IPS-20b (cell line): ENCODE measurements around the gene GPR37L1.
"Not testable (repeated sequence)": the region's sequence is repeated elsewhere in the genome, so short reads cannot be mapped to it uniquely, and the experiment has no call there.

Experiments used
- H3K27ac ChIP-seq: one replicate; pipeline ENCODE4 v1.5.1; 2013; ENCODE audit warnings: low read length
- H3K27me3 ChIP-seq: 2 replicates; pipeline ENCODE4 v1.6.1; 2013; ENCODE audit warnings: mild to moderate bottlenecking, low read length, inconsistent platforms; ENCODE audit not compliant: insufficient read depth
- H3K36me3 ChIP-seq: 2 replicates; pipeline ENCODE4 v1.6.1; 2013; ENCODE audit warnings: low read depth, mild to moderate bottlenecking, inconsistent platforms, low read length, moderate library complexity; ENCODE audit not compliant: insufficient read depth
- H3K4me1 ChIP-seq: 2 replicates; pipeline ENCODE4 v1.6.1; 2013; ENCODE audit warnings: mild to moderate bottlenecking, control low read depth, inconsistent platforms, low read length, moderate library complexity; ENCODE audit not compliant: insufficient read depth
- H3K4me3 ChIP-seq: 2 replicates; pipeline ENCODE4 v1.5.1; 2013; ENCODE audit warnings: mild to moderate bottlenecking, low read length, inconsistent platforms
- H3K9ac ChIP-seq: 2 replicates; pipeline ENCODE4 v1.6.1; 2013; ENCODE audit warnings: low read depth, mild to moderate bottlenecking, inconsistent platforms, low read length, moderate library complexity
- H3K9me3 ChIP-seq: 2 replicates; pipeline ENCODE4 v1.6.1; 2013; ENCODE audit warnings: mild to moderate bottlenecking, low read depth, low read length, inconsistent platforms; ENCODE audit not compliant: insufficient read depth

Gene GPR37L1

GRCh38 chr1:202129453-202130296 lies 7.0 kb downstream of the GPR37L1 start:
- Histone ChIP-seq H3K36me3 (peaks cover 25% of the 10 kb centered on the region), H3K9me3 (no peaks in the 10 kb centered on the region), H3K4me1 (no peaks in the 10 kb centered on the region), H3K9ac (no peak overlapping the region), H3K4me3 (no peak overlapping the region), H3K27ac (no peak overlapping the region), H3K27me3 (no peaks in the 10 kb centered on the region)

GRCh38 chr1:202130297-202130721 lies 7.6 kb downstream of the GPR37L1 start:
- Histone ChIP-seq H3K36me3 (peaks cover 29% of the 10 kb centered on the region), H3K4me1 (no peaks in the 10 kb centered on the region), H3K27me3 (no peaks in the 10 kb centered on the region), H3K9ac (no peak overlapping the region), H3K4me3 (no peak overlapping the region), H3K9me3 (no peaks in the 10 kb centered on the region), H3K27ac (no peak overlapping the region)

DNA sequence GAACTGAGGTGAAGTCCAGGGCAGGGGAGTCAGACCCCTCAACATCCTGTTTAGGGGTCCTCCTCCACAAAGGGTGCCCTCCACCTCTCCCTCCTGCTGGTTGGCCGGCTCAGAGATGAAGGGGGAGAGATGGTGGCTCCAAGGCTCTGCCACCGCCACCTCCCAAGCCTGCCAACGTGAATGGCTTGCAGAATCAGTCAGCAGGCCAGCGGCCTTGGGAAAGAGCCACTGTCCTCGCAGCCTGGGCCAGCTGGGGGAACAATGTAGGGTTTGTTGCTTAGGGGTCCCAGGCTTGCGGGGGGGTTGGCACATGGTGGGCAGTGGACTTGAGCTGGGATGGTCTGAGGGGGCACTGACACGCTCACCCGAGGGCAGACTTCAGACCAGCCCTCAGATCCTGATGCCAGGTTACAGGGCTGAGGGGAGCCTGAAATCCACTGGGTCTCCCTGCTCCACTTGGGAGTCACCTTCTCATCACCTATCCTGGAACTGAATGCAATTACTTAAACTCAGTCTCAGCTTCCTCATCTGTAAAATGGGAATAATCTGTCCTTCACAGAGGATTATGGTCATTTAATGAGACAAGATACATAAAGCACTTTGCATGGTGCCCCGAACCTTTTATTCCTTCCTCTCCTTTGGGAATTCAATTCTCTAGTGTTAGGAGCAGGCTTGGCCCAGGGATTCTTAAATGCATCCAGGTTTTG lies 8.3 kb downstream of the GPR37L1 start:
- Histone ChIP-seq H3K4me1 (no peaks in the 10 kb centered on the region), H3K9ac (no peak overlapping the region), H3K27me3 (no peaks in the 10 kb centered on the region), H3K4me3 (no peak overlapping the region), H3K9me3 (no peaks in the 10 kb centered on the region), H3K36me3 (peaks cover 35% of the 10 kb centered on the region), H3K27ac (no peak overlapping the region)

GRCh38 chr1:202131956-202132821 lies 9.5 kb downstream of the GPR37L1 start:
- H3K36me3 ChIP-seq: peaks cover 35% of the 10 kb centered on the region
- no peak overlapping the region for H3K4me3 ChIP-seq
- H3K27ac ChIP-seq: no peak overlapping the region
- H3K27me3 ChIP-seq: no peaks in the 10 kb centered on the region
- no peak overlapping the region for H3K9ac ChIP-seq
- no peaks in the 10 kb centered on the region for H3K9me3 ChIP-seq
- H3K4me1 ChIP-seq: no peaks in the 10 kb centered on the region

DNA sequence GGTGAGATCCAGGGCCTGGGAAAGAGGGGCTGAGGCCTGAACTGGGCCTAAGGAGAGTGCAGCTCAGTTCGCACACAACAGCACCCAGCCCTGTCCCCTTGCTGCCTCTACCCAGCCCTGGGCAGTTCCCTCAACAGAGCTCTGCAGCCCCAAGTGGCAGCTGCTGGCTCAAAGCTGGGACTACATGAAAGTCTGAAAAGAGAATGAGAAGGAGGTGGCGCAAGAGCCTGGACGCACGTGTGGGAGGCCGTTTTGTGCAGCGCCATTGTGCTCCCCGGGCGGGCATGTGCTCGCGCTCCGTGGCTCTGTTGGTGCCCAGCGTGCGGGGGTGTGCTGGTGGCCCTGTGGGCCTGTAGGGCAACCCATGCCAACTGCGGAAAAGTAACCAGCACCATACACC lies 10.3 kb downstream of the GPR37L1 start:
- Histone ChIP-seq H3K9ac (no peak overlapping the region), H3K27ac (no peak overlapping the region), H3K27me3 (no peaks in the 10 kb centered on the region), H3K36me3 (peaks cover 42% of the 10 kb centered on the region), H3K9me3 (no peaks in the 10 kb centered on the region), H3K4me3 (no peak overlapping the region), H3K4me1 (no peaks in the 10 kb centered on the region)

DNA sequence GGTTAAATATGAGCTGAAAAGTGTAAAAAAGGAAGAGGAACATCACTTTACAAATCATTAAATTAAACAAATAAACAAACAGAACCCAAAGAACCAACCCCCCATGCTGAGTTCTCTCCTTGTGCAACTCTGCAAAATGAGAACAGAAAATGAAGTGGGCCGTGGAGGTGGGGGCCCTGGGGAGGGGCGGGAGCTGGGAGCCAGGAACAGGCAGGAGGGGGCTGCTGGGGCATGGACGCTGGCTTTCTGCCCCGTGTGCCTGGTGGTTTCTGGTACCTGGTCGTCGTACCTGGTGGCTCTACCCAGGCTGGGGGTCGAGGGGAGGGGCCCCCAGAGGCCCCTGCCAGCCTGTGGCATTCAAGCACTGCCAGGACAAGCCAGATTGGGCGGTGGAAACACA lies 10.8 kb downstream of the GPR37L1 start:
- peaks cover 2% of the 10 kb centered on the region; the same call in 1 of the 2 replicates for H3K4me1 ChIP-seq

DNA sequence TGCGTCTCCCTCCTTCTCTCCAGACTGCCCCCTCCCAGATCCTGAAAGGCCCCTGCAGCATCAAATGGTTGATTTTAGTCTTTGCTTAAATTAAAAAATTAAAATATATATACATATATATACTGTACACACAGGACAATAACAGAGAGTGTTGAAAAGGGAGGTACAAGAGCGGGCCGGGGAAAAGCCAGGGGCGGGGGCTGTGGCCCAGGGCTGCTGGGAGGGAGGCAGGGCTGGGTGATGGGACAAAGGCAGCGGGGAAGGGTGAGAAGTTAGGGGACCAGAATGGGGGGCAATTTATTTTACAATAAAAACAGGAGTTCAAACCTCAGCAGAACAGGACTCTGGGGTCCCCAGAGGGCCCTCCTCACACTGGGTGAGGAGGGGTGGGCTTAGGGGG lies 11.3 kb downstream of the GPR37L1 start:
- no peak overlapping the region for H3K4me3 ChIP-seq
- H3K9me3 ChIP-seq: no peaks in the 10 kb centered on the region
- H3K4me1 ChIP-seq: peaks cover 3% of the 10 kb centered on the region; the same call in 1 of the 2 replicates
- no peaks in the 10 kb centered on the region for H3K27me3 ChIP-seq
- H3K36me3 ChIP-seq: peaks cover 42% of the 10 kb centered on the region
- H3K27ac ChIP-seq: no peak overlapping the region
- H3K9ac ChIP-seq: no peak overlapping the region

More for the DNA sequence above, 10.8 kb downstream of the GPR37L1 start:
- no peak overlapping the region for H3K4me3 ChIP-seq
- H3K36me3 ChIP-seq: peaks cover 42% of the 10 kb centered on the region
- H3K9ac ChIP-seq: no peak overlapping the region
- no peaks in the 10 kb centered on the region for H3K9me3 ChIP-seq
- H3K27ac ChIP-seq: no peak overlapping the region
- no peaks in the 10 kb centered on the region for H3K27me3 ChIP-seq

- H3K9me3 ChIP-seq: no peaks in the 10 kb centered on the region
- H3K4me1 ChIP-seq: peaks cover 3% of the 10 kb centered on the region; the same call in 1 of the 2 replicates
- H3K27ac ChIP-seq: no peak overlapping the region
- no peak overlapping the region for H3K4me3 ChIP-seq
- H3K9ac ChIP-seq: no peak overlapping the region; the same call in 1 of the 2 replicates
- H3K27me3 ChIP-seq: no peaks in the 10 kb centered on the region
- peaks cover 42% of the 10 kb centered on the region for H3K36me3 ChIP-seq
These were observed 12.0 kb downstream of the GPR37L1 start for GRCh38 chr1:202134645-202135172.

DNA sequence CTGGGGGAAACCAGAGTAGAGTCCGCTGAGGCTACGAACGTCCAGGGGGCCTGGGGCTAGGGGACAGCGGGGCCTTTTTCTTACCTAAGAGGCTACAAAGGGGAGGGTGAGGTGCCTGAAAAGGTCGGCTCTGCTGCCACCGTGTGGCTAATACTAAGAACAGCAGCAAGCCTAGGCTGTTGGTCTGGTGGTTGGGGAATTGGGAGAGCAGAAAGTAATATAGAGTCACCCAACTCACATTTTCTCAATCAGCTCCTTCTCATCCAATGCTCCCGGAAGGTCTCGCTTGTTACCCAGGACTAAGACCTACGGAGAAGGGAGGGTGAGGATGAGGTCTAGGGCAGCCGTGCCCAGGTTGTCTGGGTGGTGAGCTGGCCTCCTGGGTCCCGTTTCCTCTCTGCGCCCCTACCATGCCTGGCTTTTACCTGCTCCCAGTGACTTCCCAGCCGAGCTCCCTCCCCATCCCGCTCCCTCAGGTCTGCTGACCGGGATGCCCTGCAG lies 12.6 kb downstream of the GPR37L1 start:
- Histone ChIP-seq H3K36me3 (peaks cover 42% of the 10 kb centered on the region), H3K4me1 (peaks cover 3% of the 10 kb centered on the region; the same call in 1 of the 2 replicates), H3K9ac (no peak overlapping the region; the same call in 1 of the 2 replicates), H3K27me3 (no peaks in the 10 kb centered on the region), H3K9me3 (no peaks in the 10 kb centered on the region), H3K4me3 (no peak overlapping the region), H3K27ac (no peak overlapping the region)

DNA sequence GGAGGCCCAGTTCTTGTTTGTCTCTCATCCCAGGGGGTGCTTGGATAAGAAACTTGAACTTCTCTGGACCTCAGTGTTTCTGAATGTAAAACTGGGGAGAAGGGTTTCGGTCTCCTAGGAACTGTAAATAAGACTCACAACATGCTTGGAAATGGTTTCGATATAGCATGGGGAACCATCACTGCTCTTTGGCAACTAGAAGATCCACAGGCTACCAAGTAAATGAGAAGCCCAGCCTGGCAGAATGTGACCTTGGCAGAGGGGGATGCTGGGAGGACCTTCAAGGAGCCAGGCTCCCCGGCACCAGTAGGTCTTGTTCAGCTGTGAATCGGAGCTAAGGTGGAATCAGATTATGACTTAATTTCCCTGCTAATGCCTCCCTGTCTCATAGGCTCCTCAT lies 18.1 kb downstream of the GPR37L1 start:
- Histone ChIP-seq H3K9me3 (no peaks in the 10 kb centered on the region), H3K4me3 (no peak overlapping the region), H3K9ac (no peak overlapping the region), H3K4me1 (peaks cover 10% of the 10 kb centered on the region), H3K27ac (no peak overlapping the region), H3K27me3 (peaks cover 11% of the 10 kb centered on the region), H3K36me3 (peaks cover 8% of the 10 kb centered on the region)

- peaks cover 10% of the 10 kb centered on the region for H3K4me1 ChIP-seq
- not testable (repeated sequence) for H3K36me3 ChIP-seq, H3K9ac ChIP-seq, H3K27ac ChIP-seq, H3K9me3 ChIP-seq, H3K4me3 ChIP-seq
- H3K27me3 ChIP-seq: peaks cover 15% of the 10 kb centered on the region
These were observed 18.8 kb downstream of the GPR37L1 start for GRCh38 chr1:202141468-202141867.
